Renal pelvis (tissue), 4 donors: ENCODE data around the gene PPP2R5B. TPM values are rescaled to one million over a fixed set of nuclear protein-coding genes. Genes with fewer than 3 reads are reported as not detected.
"Not testable (repeated sequence)": the region's sequence is repeated elsewhere in the genome, so short reads cannot be mapped to it uniquely, and the experiment has no call there.

Source experiments
- DNase-seq: peaks from one replicate; pipeline ENCODE4 v3.0.0-alpha.2; 2013
- polyA plus RNA-seq, 3 donors: library from polyadenylated mRNA; unstranded; fragments of 120-200 nt; gene quantifications; one replicate each; pipeline ENCODE4 v1.2.1, GENCODE V29; 2013; ENCODE audit not compliant: insufficient read length in 3 of 3

Gene PPP2R5B
- polyA plus RNA-seq, 3 donors, result 14.7 to 18.4 (median 17.7) TPM

GRCh38 chr11:64970731-64971151 is 46.3 kb downstream of the PPP2R5B start:
- no peak for DNase-seq

DNA sequence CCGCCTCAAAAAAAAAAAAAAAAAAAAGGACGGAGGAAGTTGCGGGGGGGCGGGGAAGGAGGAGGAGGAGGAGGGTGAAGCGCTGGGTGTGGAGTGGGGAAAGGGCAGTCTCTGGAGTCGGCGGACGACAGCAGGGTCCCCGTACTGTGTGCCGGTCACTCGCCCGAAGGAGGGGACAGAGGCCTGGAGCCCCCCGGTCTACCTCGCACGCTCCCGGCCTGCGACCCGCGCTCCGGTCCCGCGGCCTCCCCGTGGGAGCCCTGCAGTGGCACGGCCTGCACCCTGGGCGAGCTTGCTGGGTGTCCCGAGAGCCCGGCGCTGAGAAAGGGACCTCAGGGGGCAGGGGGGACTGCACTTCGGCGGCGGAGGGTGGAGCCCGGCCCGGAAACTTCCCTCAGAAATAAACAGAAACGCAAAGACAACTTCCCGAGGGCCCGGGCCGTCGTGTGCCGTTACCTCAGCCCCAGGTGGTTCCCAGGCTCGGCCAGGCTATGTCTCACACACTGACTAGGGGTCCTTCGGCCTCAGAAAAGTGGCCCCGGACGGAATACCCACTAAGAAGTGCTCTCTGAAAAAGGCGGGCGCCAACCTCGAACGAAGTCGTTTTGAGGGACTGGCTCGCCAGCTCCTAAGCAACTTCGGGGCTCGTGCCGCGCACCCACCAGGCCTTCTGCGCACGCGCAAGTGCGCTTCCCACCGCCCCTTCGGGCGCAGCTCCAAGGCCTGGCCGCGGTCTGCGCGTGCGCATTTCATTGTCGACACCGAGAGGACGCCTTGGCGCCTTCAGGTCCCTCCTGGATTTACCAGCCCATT is 47.1 kb downstream of the PPP2R5B start, which contains the start of gene MAJIN:
Gene MAJIN (minus strand): TSS at position 688 of the 813 bp plus-strand sequence. CDS start 12,703 bp downstream, outside the sequence.
- peak; percentile 85 for DNase-seq

- DNase-seq, result no peak
Observed at GRCh38 chr11:64974124-64974523, 49.6 kb downstream of the PPP2R5B start.

DNA sequence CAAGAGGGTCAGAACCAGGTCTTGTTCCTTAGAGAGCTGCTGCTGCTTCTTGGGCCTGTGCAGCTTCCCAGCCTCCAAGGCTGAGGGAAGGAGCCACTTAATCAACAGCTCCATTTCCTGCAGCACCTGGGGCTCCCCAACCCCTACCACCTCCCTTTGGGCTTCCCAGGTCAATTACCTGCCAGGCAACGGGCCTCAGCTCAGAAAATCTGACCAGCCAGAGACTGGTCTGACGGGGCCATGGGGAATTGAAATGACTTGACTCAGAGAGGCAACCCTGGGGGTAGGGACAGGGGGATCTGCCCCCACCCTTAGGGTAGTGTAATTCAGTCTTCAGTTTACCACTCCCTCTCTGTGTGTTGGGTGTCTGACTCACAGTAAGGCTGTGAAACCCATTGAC is 52.2 kb downstream of the PPP2R5B start:
- DNase-seq, result no peak

DNA sequence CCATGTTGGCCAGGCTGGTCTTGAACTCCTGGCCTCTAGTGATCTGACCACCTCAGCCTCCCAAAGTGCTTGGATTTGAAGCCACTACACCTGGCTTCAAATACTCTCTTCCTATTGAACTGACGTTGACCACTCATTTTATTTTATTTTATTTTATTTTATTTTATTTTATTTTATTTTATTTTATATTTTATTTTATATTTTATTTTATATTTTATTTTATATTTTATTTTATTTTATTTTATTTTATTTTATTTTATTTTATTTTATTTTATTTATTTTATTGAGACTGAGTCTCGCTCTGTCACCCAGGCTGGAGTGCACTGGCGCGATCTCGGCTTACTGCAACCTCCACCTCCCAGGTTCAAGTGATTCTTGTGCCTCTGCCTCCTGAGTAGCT is 58.9 kb downstream of the PPP2R5B start:
- not testable (repeated sequence) for DNase-seq

Other genes with a start within 250 kb of the PPP2R5B start
- 10 to 100 TPM; 17.8 to 24.6 (median 23.0) TPM for gene NRXN2, start 201.5 kb upstream of the PPP2R5B start, polyA plus RNA-seq
- gene RASGRP2, start 180.5 kb upstream of the PPP2R5B start, polyA plus RNA-seq, result 1 to 10 TPM; 4.1 to 6.7 (median 5.4) TPM
- gene PYGM, start 164.7 kb upstream of the PPP2R5B start, polyA plus RNA-seq, result 1 to 10 TPM; 2.2 to 2.4 (median 2.3) TPM
- 100 to 1,000 TPM; 315 to 492 (median 440) TPM for gene SF1, start 146.1 kb upstream of the PPP2R5B start, polyA plus RNA-seq
- gene MAP4K2, start 121.5 kb upstream of the PPP2R5B start, polyA plus RNA-seq, result 10 to 100 TPM; 20.4 to 27.6 (median 23.0) TPM
- gene MEN1, start 114.1 kb upstream of the PPP2R5B start, polyA plus RNA-seq, result 10 to 100 TPM; 44.7 to 49.1 (median 45.6) TPM
- gene CDC42BPG, start 80.0 kb upstream of the PPP2R5B start, polyA plus RNA-seq, result 1 to 10 TPM; 6.0 to 8.1 (median 8.0) TPM
- gene EHD1, start 46.1 kb upstream of the PPP2R5B start, polyA plus RNA-seq, result 10 to 100 TPM; 61.6 to 73.4 (median 68.3) TPM
- 10 to 100 TPM; 21.7 to 24.1 (median 23.3) TPM for gene ATG2A, start 7.5 kb upstream of the PPP2R5B start, polyA plus RNA-seq
- 1 to 10 TPM; 2.0 to 3.7 (median 2.1) TPM for gene GPHA2, start 11.2 kb downstream of the PPP2R5B start, polyA plus RNA-seq
- 1 to 10 TPM; 1.0 to 1.4 (median 1.3) TPM for gene MAJIN, start 47.4 kb downstream of the PPP2R5B start, polyA plus RNA-seq
- gene BATF2, start 72.3 kb downstream of the PPP2R5B start, polyA plus RNA-seq, result 1 to 10 TPM; 3.1 to 3.2 (median 3.1) TPM
- gene ARL2, start 89.5 kb downstream of the PPP2R5B start, polyA plus RNA-seq, result 10 to 100 TPM; 62.8 to 73.0 (median 71.0) TPM
- 10 to 100 TPM; 31.7 to 32.7 (median 32.0) TPM for gene SNX15, start 102.8 kb downstream of the PPP2R5B start, polyA plus RNA-seq
- 10 to 100 TPM; 14.1 to 18.2 (median 14.6) TPM for gene SAC3D1, start 116.5 kb downstream of the PPP2R5B start, polyA plus RNA-seq
- 10 to 100 TPM in 2 of 3 donors, 1 to 10 TPM in 1; 8.7 to 13.5 (median 11.3) TPM for gene NAALADL1, start 133.9 kb downstream of the PPP2R5B start, polyA plus RNA-seq
- gene CDCA5, start 159.4 kb downstream of the PPP2R5B start, polyA plus RNA-seq, result 10 to 100 TPM; 18.3 to 23.6 (median 22.6) TPM
- 10 to 100 TPM; 30.4 to 37.1 (median 35.4) TPM for gene ZFPL1, start 159.5 kb downstream of the PPP2R5B start, polyA plus RNA-seq
- gene VPS51, start 171.5 kb downstream of the PPP2R5B start, polyA plus RNA-seq, result 100 to 1,000 TPM; 120 to 154 (median 140) TPM
- 100 to 1,000 TPM in 1 of 3 donors, 10 to 100 TPM in 2; 88.7 to 100 (median 97.5) TPM for gene TM7SF2, start 187.2 kb downstream of the PPP2R5B start, polyA plus RNA-seq
- gene ZNHIT2, start 193.0 kb downstream of the PPP2R5B start, polyA plus RNA-seq, result 10 to 100 TPM in 1 of 3 donors, 1 to 10 TPM in 2; 7.8 to 12.4 (median 9.9) TPM
- gene FAU, start 197.4 kb downstream of the PPP2R5B start, polyA plus RNA-seq, result 100 to 1,000 TPM; 706 to 910 (median 772) TPM
- 10 to 100 TPM; 58.8 to 63.2 (median 63.2) TPM for gene MRPL49, start 197.6 kb downstream of the PPP2R5B start, polyA plus RNA-seq
- 10 to 100 TPM; 48.6 to 51.8 (median 49.6) TPM for gene SYVN1, start 209.8 kb downstream of the PPP2R5B start, polyA plus RNA-seq
- gene SPDYC, start 245.5 kb downstream of the PPP2R5B start, polyA plus RNA-seq, result under 1 TPM in 1 of 3 donors, not detected in 2; 0.17 TPM